HepG2 (cell line): ENCODE data around the gene SCN9A. TPM values are rescaled to one million over a fixed set of nuclear protein-coding genes. Genes with fewer than 3 reads are reported as not detected.
A peak's percentile ranks its signal among the peaks of the same experiment; 100 is the strongest.

Experiments used
- ATAC-seq: fragments of 200-7000 bp; cut with Tn5 transposase; 3 replicates; pipeline ENCODE4 v1.9.1; 2020; ENCODE audit warnings: mild to moderate bottlenecking, moderate library complexity
- BruUV-seq: library from RNA; stranded (reverse); fragments of 400-500 nt; replicated peaks from 2 replicates; lab custom pipeline; 2021; lab: Mats Ljungman, UMichigan
- CTCF ChIA-PET: fragments of 300-600 bp; formaldehyde crosslinking; extraction: SDS; loops from one replicate; lab custom pipeline; 2021; ENCODE audit warnings: low total read pairs, inconsistent platforms, low intra/inter-chr PET ratio; lab: Yijun Ruan, JAX
- POLR2A ChIA-PET: fragments of 350-600 bp; sonication (Branson Sonifier 250); formaldehyde crosslinking; loops from one replicate; lab custom pipeline; 2020; ENCODE audit warnings: antibody characterized with exemption, inconsistent platforms; lab: Yijun Ruan, JAX
- DNase-seq: peaks from one replicate; pipeline ENCODE4 v3.0.0-alpha.2; 2015; ENCODE audit warnings: low spot score
- FAIRE-seq: peaks from 3 replicates; lab custom pipeline; 2011; peaks lifted over from hg19 to GRCh38; lab: Jason Lieb, UNC
- H2AFZ ChIP-seq: one replicate; pipeline ENCODE4 v1.6.1; 2011; ENCODE audit warnings: low read length, inconsistent platforms
- H3K27ac ChIP-seq: fragments of 300-600 bp; 3 replicates; pipeline ENCODE4 v1.8.0; 2011; ENCODE audit warnings: mixed run types, mild to moderate bottlenecking, mixed read lengths, low read length, inconsistent platforms; ENCODE audit not compliant: insufficient read depth; ENCODE audit errors: extremely low read length
- H3K27me3 ChIP-seq, 2 experiments: fragments of 200-600 bp in 1 of 2; 2 replicates in 1 of 2; 3 replicates in 1 of 2; pipeline versions ENCODE4 v1.6.0 to v1.8.0; 2011; ENCODE audit warnings: low read length in 2 of 2, mild to moderate bottlenecking in 2 of 2, moderate library complexity in 2 of 2, inconsistent platforms in 1 of 2; ENCODE audit not compliant: insufficient read depth in 2 of 2, control insufficient read depth in 1 of 2
- H3K36me3 ChIP-seq, 2 experiments: fragments of 200-600 bp in 1 of 2; replicated peaks in 1 of 2; 2 replicates in 1 of 2; 3 replicates in 1 of 2; pipeline versions ENCODE4 v1.5.1 to v1.8.0; 2011; ENCODE audit warnings: low read length in 2 of 2, inconsistent platforms in 1 of 2; ENCODE audit not compliant: insufficient read depth in 2 of 2, control insufficient read depth in 1 of 2
- H3K4me1 ChIP-seq: 2 replicates; pipeline ENCODE4 v1.5.1; 2012; ENCODE audit warnings: low read length, inconsistent platforms; ENCODE audit not compliant: insufficient read depth
- H3K4me2 ChIP-seq: 2 replicates; pipeline ENCODE4 v1.6.0; 2011; ENCODE audit warnings: low read depth, low read length, inconsistent platforms
- H3K4me3 ChIP-seq, 3 experiments: fragments of 200-600 bp in 1 of 3; sonication (generic), shearing (Covaris generic) in 1 of 3; replicated peaks in 1 of 3; 2 replicates each; pipeline ENCODE4 v1.5.1; 2011 to 2016; ENCODE audit warnings: low read length in 3 of 3, inconsistent platforms in 2 of 3, low read depth in 2 of 3, mild to moderate bottlenecking in 2 of 3, control low read depth in 1 of 3, mixed read lengths in 1 of 3; ENCODE audit not compliant: insufficient read depth in 1 of 3
- H3K79me2 ChIP-seq: one replicate; pipeline ENCODE4 v1.6.1; 2011; ENCODE audit warnings: low read length, inconsistent platforms; ENCODE audit not compliant: insufficient read depth
- H3K9ac ChIP-seq: 2 replicates; pipeline ENCODE4 v1.6.0; 2011; ENCODE audit warnings: mild to moderate bottlenecking, low read depth, low read length, inconsistent platforms; ENCODE audit not compliant: insufficient read depth
- H3K9me3 ChIP-seq: 2 replicates; pipeline ENCODE4 v1.5.1; 2012; ENCODE audit warnings: mild to moderate bottlenecking, low read length
- H4K20me1 ChIP-seq: 2 replicates; pipeline ENCODE4 v1.6.0; 2011; ENCODE audit warnings: inconsistent platforms, mild to moderate bottlenecking, low read length, moderate library complexity; ENCODE audit not compliant: insufficient read depth
- ATF4 ChIP-seq, 2 experiments: fragments of 450-650 bp in 1 of 2; sonication (generic) in 1 of 2; formaldehyde crosslinking; IDR thresholded peaks; 2 replicates each; pipeline versions ENCODE4 v1.5.0 to v1.8.0; 2020 to 2022; ENCODE audit warnings: mild to moderate bottlenecking in 1 of 2, missing genetic modification reagents in 1 of 2
- ATF7 ChIP-seq, 2 experiments: fragments of 450-650 bp in 1 of 2; sonication (generic) in 1 of 2; formaldehyde crosslinking in 1 of 2; IDR thresholded peaks; 2 replicates each; pipeline versions ENCODE4 v1.4.0 to v1.6.1; 2016 to 2020; ENCODE audit warnings: antibody characterized with exemption in 1 of 2, mild to moderate bottlenecking in 1 of 2, missing genetic modification reagents in 1 of 2
- CEBPB ChIP-seq: IDR thresholded peaks from 2 replicates; pipeline ENCODE4 v1.6.1; 2011; ENCODE audit warnings: low read depth, low read length, improper control_type of control experiment, borderline replicate concordance
- CEBPG ChIP-seq: IDR thresholded peaks from 2 replicates; pipeline ENCODE4 v1.6.1; 2016
- CENPX ChIP-seq: sonication (generic); formaldehyde crosslinking; IDR thresholded peaks from 2 replicates; pipeline ENCODE4 v1.9.0; 2021; ENCODE audit warnings: mild to moderate bottlenecking, missing genetic modification reagents, moderate library complexity
- CHCHD3 ChIP-seq: sonication (generic); formaldehyde crosslinking; IDR thresholded peaks from 2 replicates; pipeline ENCODE4 v1.8.0; 2022; ENCODE audit warnings: mild to moderate bottlenecking, missing genetic modification reagents, moderate library complexity
- FOXK2 ChIP-seq: fragments of 450-650 bp; IDR thresholded peaks from 2 replicates; pipeline ENCODE4 v1.6.1; 2016
- FOXP1 ChIP-seq, 2 experiments: fragments of 450-650 bp in 1 of 2; IDR thresholded peaks; 2 replicates each; pipeline ENCODE4 v1.6.1; 2017 to 2018; ENCODE audit warnings: antibody characterized with exemption in 1 of 2
- GATAD2A ChIP-seq: IDR thresholded peaks from 2 replicates; pipeline ENCODE4 v1.6.1; 2016
- HDAC6 ChIP-seq: fragments of 200-600 bp; sonication (generic); IDR thresholded peaks from 2 replicates; pipeline ENCODE4 v1.7.0; 2017; ENCODE audit warnings: mild to moderate bottlenecking, antibody characterized with exemption, low read length, low read depth
- HOMEZ ChIP-seq: IDR thresholded peaks from 2 replicates; pipeline ENCODE4 v1.6.1; 2016; ENCODE audit warnings: low read depth
- KDM4B ChIP-seq: sonication (generic); formaldehyde crosslinking; IDR thresholded peaks from 2 replicates; pipeline ENCODE4 v1.4.0; 2020; ENCODE audit warnings: missing genetic modification reagents
- KDM6A ChIP-seq: IDR thresholded peaks from 2 replicates; pipeline ENCODE4 v1.6.1; 2016; ENCODE audit warnings: low read depth
- KLF12 ChIP-seq: sonication (generic); formaldehyde crosslinking; IDR thresholded peaks from 2 replicates; pipeline ENCODE4 v1.4.0; 2020; ENCODE audit warnings: missing genetic modification reagents, borderline replicate concordance
- NFE2 ChIP-seq: sonication (generic); formaldehyde crosslinking; IDR thresholded peaks from 2 replicates; pipeline ENCODE4 v1.4.0; 2020; ENCODE audit warnings: missing genetic modification reagents
- SOX13 ChIP-seq, 3 experiments: fragments of 450-650 bp in 1 of 3; sonication (generic) in 1 of 3; formaldehyde crosslinking in 1 of 3; IDR thresholded peaks in 2 of 3; conservative IDR thresholded peaks in 1 of 3; 2 replicates each; pipeline versions ENCODE4 v1.5.0 to v1.6.1; 2016 to 2020; ENCODE audit warnings: antibody characterized with exemption in 1 of 3, mild to moderate bottlenecking in 1 of 3, missing compliant biosample characterization in 1 of 3, missing genetic modification reagents in 1 of 3, moderate library complexity in 1 of 3
- SOX5 ChIP-seq: IDR thresholded peaks from 2 replicates; pipeline ENCODE4 v1.6.1; 2016; ENCODE audit warnings: borderline replicate concordance
- THAP7 ChIP-seq: sonication (generic); formaldehyde crosslinking; IDR thresholded peaks from 2 replicates; pipeline ENCODE4 v1.8.1; 2023; ENCODE audit warnings: mild to moderate bottlenecking, missing genetic modification reagents
- ZBTB7B ChIP-seq: sonication (generic); formaldehyde crosslinking; IDR thresholded peaks from 2 replicates; pipeline ENCODE4 v1.4.0; 2020; ENCODE audit warnings: missing genetic modification reagents
- ZNF468 ChIP-seq: sonication (generic); formaldehyde crosslinking; IDR thresholded peaks from 2 replicates; pipeline ENCODE4 v1.8.0; 2022; ENCODE audit warnings: mild to moderate bottlenecking, moderate library complexity, missing genetic modification reagents
- ZNF770 ChIP-seq: sonication (generic); formaldehyde crosslinking; IDR thresholded peaks from 2 replicates; pipeline ENCODE4 v1.5.0; 2020; ENCODE audit warnings: mild to moderate bottlenecking, missing genetic modification reagents
- WGBS: methylation state at CpG from one replicate; pipeline ENCODE4 v1.1.6; 2017; ENCODE audit warnings: low lambda C conversion rate; 5-methylcytosine and 5-hydroxymethylcytosine counted together
- in situ Hi-C: cut with HindIII; loops from 2 replicates; pipeline ENCODE4 v1.10.0; 2017; ENCODE audit warnings: low pct_unique_long_range_greater_than_20kb; ENCODE audit not compliant: extremely low pct_ligation_motif_present
- intact Hi-C: fragments of 100-400 bp; cut with micrococcal nuclease; formaldehyde crosslinking; loops from one replicate; pipeline ENCODE4 v1.10.0; 2022; ENCODE audit not compliant: unreplicated experiment
- polyA plus RNA-seq, 8 experiments: library from polyadenylated mRNA; depleted of rRNA in 3 of 8; stranded (reverse) in 7 of 8; unstranded in 1 of 8; fragments of >200 nt; fragmentation: Illumina TruSeq in 4 of 8; extraction: Trizol in 4 of 8; gene quantifications; 2 replicates each; pipeline versions ENCODE4 v1.2.1 to v1.2.3, GENCODE V29; 2011 to 2016; ENCODE audit warnings: low read depth in 4 of 8, missing spikeins in 1 of 8, mixed read lengths in 1 of 8; ENCODE audit not compliant: insufficient read depth in 1 of 8
- total RNA-seq, 5 experiments: library from RNA; depleted of rRNA; stranded (reverse); fragments of >200 nt; fragmentation: Illumina TruSeq; extraction: Trizol; gene quantifications; 2 replicates each; pipeline ENCODE4 v1.2.3, GENCODE V29; 2016; ENCODE audit warnings: low read depth in 1 of 5

SCN9A gene
- total and polyA plus RNA-seq, 2 of the 13 experiments (the other 11 are each of a cell fraction or from before 2014, with no cell fraction given): 15.3 to 24.3 TPM

GRCh38 chr2:166197446-166197845, 178.3 kb downstream of the SCN9A start:
- peaks cover 6% of the 10 kb centered on the region; the same call in 1 of the 2 replicates for H3K9me3 ChIP-seq
- 78% methylated on average over 3 of the region's 3 CpGs for WGBS
- no TSS peak for BruUV-seq
- no peak overlapping the region for H3K9ac ChIP-seq
- H3K4me2 ChIP-seq: no peak overlapping the region
- DNase-seq (peak; percentile 20), ATAC-seq (no peak), FAIRE-seq (no peak)
- ChIA-PET POLR2A (no interaction called here), CTCF (no interaction called here)
- H3K27ac ChIP-seq: no peak overlapping the region
- no peak overlapping the region for H2AFZ ChIP-seq
- no peak overlapping the region for H3K4me3 ChIP-seq
- H3K36me3 ChIP-seq: peaks cover 0 to 16% of the 10 kb centered on the region in 2 experiments; a peak in 2 of 5 replicates
- in situ Hi-C loops: no loop called here
- H3K79me2 ChIP-seq: no peaks in the 10 kb centered on the region
- H3K27me3 ChIP-seq: no peaks in the 10 kb centered on the region
- intact Hi-C loops: no loop called here
- no peaks in the 10 kb centered on the region for H4K20me1 ChIP-seq
- H3K4me1 ChIP-seq: 0 out of 2 replicates have a peak, but pooled peaks cover 5% of the 10 kb centered on the region
- no peak for TF ChIP-seq KLF12 (CRISPR knock-in tag)
- TF ChIP-seq HDAC6: no peak
- 0 out of 2 replicates have a peak, but pooled peaks have one; percentile 18 for TF ChIP-seq SOX5
- no peak for TF ChIP-seq SOX13 (IDR thresholded peaks at IDR 0.05)
- TF ChIP-seq SOX13 (CRISPR knock-in tag; conservative IDR thresholded peaks at IDR 0.05 in 1 of 2, IDR thresholded peaks at IDR 0.05 in 1 of 2): peak in 1 of 2 experiments; percentile 56; a peak in 2 of 4 replicates
- TF ChIP-seq KDM6A (CRISPR knock-in tag): no peak
- no peak for TF ChIP-seq ZBTB7B (CRISPR knock-in tag)
- TF ChIP-seq ZNF770 (CRISPR knock-in tag): no peak
- no peak for TF ChIP-seq THAP7 (CRISPR knock-in tag)
- peak; percentile 16; the same call in 1 of the 2 replicates for TF ChIP-seq ATF7 (IDR thresholded peaks at IDR 0.05)
- no peak for TF ChIP-seq ATF7 (CRISPR knock-in tag; IDR thresholded peaks at IDR 0.05)
- TF ChIP-seq ZNF468 (CRISPR knock-in tag): no peak
- peak; percentile 63 for TF ChIP-seq CEBPG (CRISPR knock-in tag)
- no peak for TF ChIP-seq FOXK2
- TF ChIP-seq CENPX (CRISPR knock-in tag): no peak
- peak in 1 of 2 experiments; percentile 55; a peak in 1 of 4 replicates for TF ChIP-seq ATF4 (CRISPR knock-in tag; IDR thresholded peaks at IDR 0.05)
- TF ChIP-seq HOMEZ (CRISPR knock-in tag): peak; percentile 33; the same call in 1 of the 2 replicates
- TF ChIP-seq NFE2: no peak
- TF ChIP-seq CEBPB: peak; percentile 79; the same call in 1 of the 2 replicates
- TF ChIP-seq CHCHD3 (CRISPR knock-in tag): no peak
- no peak for TF ChIP-seq KDM4B (CRISPR knock-in tag)
- TF ChIP-seq GATAD2A (CRISPR knock-in tag): 0 out of 2 replicates have a peak, but pooled peaks have one; percentile 24
- TF ChIP-seq FOXP1 (IDR thresholded peaks at IDR 0.05): no peak
- peak; percentile 37; the same call in 1 of the 2 replicates for TF ChIP-seq FOXP1 (CRISPR knock-in tag; IDR thresholded peaks at IDR 0.05)
